ENCODE measurements around the gene RFTN1.

GRCh38 chr3:16475766-16476165, 37.7 kb downstream of the RFTN1 start:
- TF ChIP-seq EZH2 (IDR thresholded peaks at IDR 0.05) (no peak), POLR2AphosphoS5 (IDR thresholded peaks at IDR 0.05; ENCODE audit: borderline replicate concordance, low read depth, low read length) (no peak), FOXP2 (optimal IDR thresholded peaks at IDR 0.05; ENCODE audit: control extremely low read depth, extremely low read length, insufficient read depth) (no peak)
